ENCODE data around the gene SEL1L.
"Not testable (repeated sequence)": the region's sequence is repeated elsewhere in the genome, so short reads cannot be mapped to it uniquely, and the experiment has no call there.

Gene SEL1L

DNA sequence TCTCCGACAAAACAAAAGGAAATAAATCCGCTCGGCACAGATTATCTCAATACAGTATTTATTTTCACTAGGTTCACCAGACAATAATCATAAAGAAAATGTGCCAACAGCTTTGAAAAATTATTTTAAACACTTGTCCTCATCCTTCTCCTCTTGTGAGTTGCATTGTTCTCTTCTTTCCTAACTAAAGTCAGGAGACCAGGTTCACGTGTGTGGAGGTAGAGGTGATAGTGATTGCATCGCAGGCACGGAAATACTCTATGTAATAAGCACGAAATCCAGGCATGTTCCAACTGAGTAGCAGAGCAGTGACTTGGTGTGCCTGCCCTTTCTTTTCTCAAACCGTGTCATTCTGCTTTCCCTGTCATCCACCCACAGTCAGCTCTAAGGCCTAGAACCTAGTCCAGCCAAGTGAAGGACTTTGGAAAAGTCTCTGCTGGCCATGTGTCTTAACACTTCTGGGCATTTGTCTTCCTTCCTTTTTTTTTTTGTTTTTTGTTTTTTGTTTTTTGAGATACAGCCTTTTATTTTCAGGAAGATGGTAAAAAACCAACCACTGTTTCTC is 939 bp upstream of the SEL1L start:
- Histone ChIP-seq H3K4me3 (no peak overlapping the region), H3K27ac (peak overlapping the region in 1 of 21 experiments; percentile 0)

- H3K27ac ChIP-seq = peak overlapping the region in 20 of 21 experiments; percentile 63 to 91 (median 84)
These were observed 479 bp downstream of the SEL1L start for GRCh38 chr14:81533212-81533535.

GRCh38 chr14:81529391-81529790 is 4.3 kb downstream of the SEL1L start:
- Histone ChIP-seq H3K4me3 (no peak overlapping the region), H3K27ac (no peak overlapping the region)

More at GRCh38 chr14:81533212-81533535, 479 bp downstream of the SEL1L start:
- H3K4me3 ChIP-seq = peak overlapping the region; percentile 71 to 98 (median 93)

- no peak overlapping the region for H3K27ac ChIP-seq
- H3K4me3 ChIP-seq = no peak overlapping the region
These were observed 8.5 kb downstream of the SEL1L start for GRCh38 chr14:81525129-81525528.

DNA sequence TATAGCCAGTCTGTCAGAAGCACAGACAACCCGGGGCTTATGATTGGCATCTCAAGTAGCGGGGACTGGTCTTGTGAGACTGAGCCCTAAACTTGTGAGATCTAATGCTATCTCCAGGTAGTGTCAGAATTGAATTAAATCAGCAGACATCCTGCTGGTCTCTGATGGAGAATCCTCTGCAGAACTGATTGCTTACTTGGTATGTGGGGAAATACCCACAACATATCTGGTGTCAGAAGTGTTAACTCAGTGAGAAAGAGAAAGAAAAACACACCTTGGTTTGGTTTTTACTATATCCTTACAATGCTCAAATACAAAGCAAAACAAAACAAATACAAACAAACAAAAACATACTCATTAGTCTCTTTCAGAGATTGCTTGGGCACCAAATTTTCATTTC is 10.0 kb downstream of the SEL1L start:
- H3K4me3 ChIP-seq = no peak overlapping the region
- no peak overlapping the region for H3K27ac ChIP-seq

GRCh38 chr14:81523016-81523415 is 10.6 kb downstream of the SEL1L start:
- Histone ChIP-seq H3K4me3 (no peak overlapping the region), H3K27ac (no peak overlapping the region)

DNA sequence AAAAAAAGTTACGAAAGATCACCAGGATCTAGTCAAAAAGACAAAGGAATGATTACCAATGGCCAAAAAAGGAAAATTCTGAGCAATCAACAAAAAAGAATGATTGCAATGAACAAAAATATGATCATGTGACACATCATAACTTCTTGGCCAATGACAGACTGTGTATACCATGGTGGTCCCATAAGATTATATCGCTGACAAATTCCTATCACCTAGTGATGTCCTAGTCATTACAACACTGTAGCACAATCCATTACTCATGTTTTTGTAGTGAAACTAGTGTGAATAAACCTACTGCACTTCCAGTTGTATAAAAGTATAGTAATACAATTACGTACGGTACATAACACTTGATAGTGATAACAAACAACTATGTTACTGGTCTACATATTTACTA is 12.3 kb downstream of the SEL1L start:
- Histone ChIP-seq H3K27ac (no peak overlapping the region), H3K4me3 (no peak overlapping the region)

GRCh38 chr14:81519200-81520011 is 14.2 kb downstream of the SEL1L start:
- Histone ChIP-seq H3K27ac (peak overlapping the region in 15 of 21 experiments; percentile 23 to 71 (median 55)), H3K4me3 (no peak overlapping the region)

DNA sequence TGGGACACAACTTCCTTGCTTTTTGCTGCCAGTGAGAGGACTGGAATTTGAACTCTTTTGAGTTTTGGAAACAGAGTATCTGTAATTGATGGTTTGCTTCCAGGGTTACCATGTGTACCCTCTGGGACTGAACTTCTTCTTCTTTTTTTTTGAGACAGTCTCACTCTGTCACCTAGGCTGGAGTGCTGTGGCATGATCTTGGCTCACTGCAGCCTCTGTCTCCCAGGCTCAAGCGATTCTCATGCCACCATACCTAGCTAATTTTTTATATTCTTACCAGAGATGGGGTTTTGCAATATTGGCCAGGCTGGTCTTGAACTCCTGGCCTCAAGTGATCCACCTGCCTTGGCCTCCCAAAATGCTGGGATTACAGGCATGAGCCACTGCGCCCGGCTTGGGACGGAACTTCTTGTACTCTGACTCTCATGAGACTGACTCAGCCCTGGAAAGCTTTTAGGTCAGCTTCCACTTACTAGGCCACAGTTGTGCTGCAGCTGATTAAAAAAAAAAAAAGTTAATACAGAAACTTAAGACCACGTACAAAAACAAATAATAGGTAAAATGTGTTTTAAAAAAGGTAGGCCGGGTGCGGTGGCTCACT is 15.8 kb downstream of the SEL1L start:
- Histone ChIP-seq H3K27ac (peak overlapping the region in 2 of 21 experiments; percentile 22 to 24), H3K4me3 (no peak overlapping the region)

DNA sequence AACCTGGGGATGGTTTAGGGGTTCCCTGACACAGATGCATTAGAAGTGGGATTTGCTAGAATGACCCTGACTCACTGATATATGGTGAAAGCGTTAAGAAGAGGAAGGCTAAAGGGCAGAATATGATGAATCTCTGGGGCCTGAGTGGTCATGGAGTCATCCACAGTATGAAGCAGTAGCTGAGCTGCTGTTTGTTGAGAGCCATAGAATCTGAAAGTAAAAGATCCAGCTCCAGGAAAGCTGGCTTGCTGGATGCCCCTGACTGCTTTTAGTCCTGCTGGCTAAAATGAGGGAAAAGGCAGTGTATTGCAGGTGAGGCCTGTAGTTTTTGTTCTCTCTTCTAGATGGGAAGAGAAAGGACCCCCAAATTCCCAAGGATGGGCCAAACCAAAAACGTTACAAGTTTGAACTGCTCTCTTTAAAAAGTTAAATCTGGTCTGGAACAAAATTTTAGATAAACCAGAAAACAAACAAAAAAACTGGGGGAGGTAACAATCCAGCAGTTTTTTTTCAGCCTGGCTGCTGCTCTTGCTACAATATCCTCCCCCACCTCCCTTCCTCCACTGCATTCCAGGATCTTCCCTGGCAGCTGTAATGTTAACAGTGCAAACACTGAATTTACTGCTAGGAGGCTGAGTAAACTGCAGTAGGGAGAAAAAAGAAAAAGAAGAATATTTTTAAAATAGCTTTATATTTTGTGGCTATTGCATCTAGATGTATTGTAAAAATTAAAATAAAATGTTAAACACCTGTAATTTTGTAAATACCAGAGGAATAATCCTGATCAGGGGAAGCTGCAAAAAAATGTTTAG is 16.5 kb downstream of the SEL1L start:
- Histone ChIP-seq H3K27ac (peak overlapping the region in 2 of 21 experiments; percentile 12 to 24), H3K4me3 (no peak overlapping the region)

GRCh38 chr14:81515927-81516326 is 17.7 kb downstream of the SEL1L start:
- not testable (repeated sequence) for H3K27ac ChIP-seq, H3K4me3 ChIP-seq

DNA sequence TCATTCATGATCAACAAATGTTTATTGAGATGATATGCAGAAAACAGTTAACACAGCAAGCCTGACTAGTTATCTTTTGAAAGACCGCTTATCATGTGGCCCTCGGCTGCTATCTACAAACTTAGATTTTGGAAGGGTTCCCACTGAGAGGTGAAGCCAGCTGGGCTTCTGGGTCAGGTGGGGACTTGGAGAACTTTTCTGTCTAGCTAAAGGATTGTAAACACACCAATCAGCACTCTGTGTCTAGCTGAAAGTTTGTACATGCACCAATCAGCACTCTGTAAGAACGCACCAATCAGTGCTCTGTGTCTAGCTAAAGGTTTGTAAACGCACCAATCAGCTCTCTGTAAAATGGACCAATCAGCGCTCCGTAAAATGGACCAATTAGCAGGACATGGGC is 20.8 kb downstream of the SEL1L start:
- not testable (repeated sequence) for H3K27ac ChIP-seq, H3K4me3 ChIP-seq

GRCh38 chr14:81511111-81511904 is 22.3 kb downstream of the SEL1L start:
- Histone ChIP-seq H3K4me3 (no peak overlapping the region), H3K27ac (no peak overlapping the region)

DNA sequence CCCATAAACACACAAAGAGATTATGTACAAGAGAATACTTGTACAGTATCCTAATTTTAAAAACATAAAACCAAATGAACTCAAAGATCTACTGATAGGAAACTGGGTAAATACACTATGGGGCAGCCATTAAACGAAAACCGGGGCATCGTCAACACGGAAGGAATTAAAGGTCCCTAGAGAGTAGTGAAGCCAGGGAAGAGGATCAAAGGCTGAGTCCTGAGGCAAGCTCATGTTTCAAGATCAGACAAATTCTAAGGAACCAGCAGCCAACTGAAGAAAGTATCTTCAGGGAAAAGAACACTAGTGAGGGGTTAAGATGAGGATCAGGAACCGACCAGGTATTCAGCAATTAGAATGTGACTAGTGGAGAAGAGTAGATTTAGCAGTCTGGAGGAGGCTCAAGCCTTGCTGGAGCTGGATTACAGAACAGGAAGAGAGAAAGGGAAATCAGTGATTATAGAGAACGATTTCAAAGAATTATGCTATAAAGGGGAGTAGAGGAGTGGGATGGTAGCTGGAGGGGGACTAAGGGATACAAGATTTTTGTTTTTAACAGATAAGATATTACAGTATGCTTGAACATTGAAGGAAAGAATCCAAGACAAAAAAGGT is 23.7 kb downstream of the SEL1L start:
- Histone ChIP-seq H3K4me3 (no peak overlapping the region), H3K27ac (peak overlapping the region in 5 of 21 experiments; percentile 7 to 37 (median 15))

DNA sequence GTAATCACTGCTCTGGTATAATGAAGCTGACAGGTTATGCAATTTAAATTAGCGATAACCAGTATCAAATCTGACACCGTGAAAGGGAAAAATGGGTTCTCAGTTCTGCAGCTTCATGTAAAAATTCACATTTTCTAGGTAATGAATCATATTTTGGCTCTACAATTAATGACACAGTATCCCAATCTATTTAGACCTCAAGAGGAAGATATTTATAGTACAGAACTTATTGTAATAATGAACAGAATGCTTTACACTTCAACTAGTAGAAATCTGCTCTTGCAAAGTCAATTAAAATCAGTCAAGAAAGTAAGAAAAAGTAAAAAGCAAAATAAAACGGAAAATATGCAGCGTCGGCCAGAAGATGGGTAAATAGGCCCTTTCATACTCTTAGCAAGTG is 24.3 kb downstream of the SEL1L start:
- H3K4me3 ChIP-seq = no peak overlapping the region

GRCh38 chr14:81506487-81506886 is 27.2 kb downstream of the SEL1L start:
- Histone ChIP-seq H3K27ac (no peak overlapping the region), H3K4me3 (no peak overlapping the region)

More for the DNA sequence above, 24.3 kb downstream of the SEL1L start:
- H3K27ac ChIP-seq = peak overlapping the region in 1 of 21 experiments; percentile 15

DNA sequence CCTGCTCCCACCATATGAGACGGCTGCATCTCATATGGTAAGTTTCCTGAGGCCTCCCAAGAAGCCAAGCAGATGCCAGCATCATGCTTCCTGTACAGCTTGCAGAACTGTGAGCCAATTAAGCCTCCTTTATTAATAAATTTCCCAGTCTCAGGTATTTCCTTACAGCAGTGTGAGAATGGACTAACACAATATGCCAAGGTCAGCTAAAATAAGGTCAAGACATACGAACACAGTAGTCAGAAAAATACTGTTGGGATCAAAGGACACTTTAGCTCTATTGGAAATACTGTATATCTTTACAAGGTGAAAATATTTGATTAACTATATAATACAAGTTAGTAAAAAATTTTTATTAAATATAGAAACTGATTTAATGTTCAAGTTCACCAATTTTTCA is 28.8 kb downstream of the SEL1L start:
- no peak overlapping the region for H3K27ac ChIP-seq
- no peak overlapping the region for H3K4me3 ChIP-seq

DNA sequence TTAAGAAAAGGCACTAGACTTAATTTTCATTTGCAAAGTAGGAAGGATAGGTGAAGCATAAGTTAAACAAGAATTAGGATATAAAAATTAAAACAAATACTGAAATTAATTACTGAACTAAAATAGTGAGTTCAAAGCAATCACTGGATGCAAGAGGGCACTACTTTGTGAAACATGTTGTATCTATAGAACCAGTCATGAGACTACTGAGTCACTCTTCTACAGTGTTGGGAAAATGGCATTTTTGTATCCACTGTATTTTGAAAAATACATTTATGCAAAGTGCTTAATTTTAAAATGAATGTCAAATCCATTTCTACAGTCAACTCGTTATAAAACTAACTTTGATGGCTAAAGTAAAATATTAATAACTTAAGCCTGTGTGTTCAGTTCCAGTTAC is 47.9 kb downstream of the SEL1L start:
- Histone ChIP-seq H3K4me3 (no peak overlapping the region), H3K27ac (no peak overlapping the region)

GRCh38 chr14:81485372-81485771 is 48.3 kb downstream of the SEL1L start:
- H3K27ac ChIP-seq = no peak overlapping the region
- H3K4me3 ChIP-seq = no peak overlapping the region
